ENCODE results near the gene CHD3. TPM values are rescaled to one million over a fixed set of nuclear protein-coding genes. Genes with fewer than 3 reads are reported as not detected.
A peak's percentile ranks its signal among the peaks of the same experiment; 100 is the strongest.

The CHD3 gene
- total RNA-seq, 4 donors from 2014 or later = 5.4 to 7.7 (median 6.0) TPM

GRCh38 chr17:7856811-7857712 lies 31.5 kb upstream of the CHD3 start, which contains the start of gene NAA38:
TSS of gene NAA38 (minus strand) at chr17:7857559. CDS start at chr17:7857463, 96 bp downstream.
- H3K4me1 ChIP-seq = peaks cover 26 to 35% of the 10 kb centered on the region in 2 donors

GRCh38 chr17:7857713-7858521 lies 30.7 kb upstream of the CHD3 start, which contains the start of gene CYB5D1:
TSS of gene CYB5D1 (plus strand) at chr17:7858003. CDS start at chr17:7858135, 132 bp downstream.
- ATAC-seq (peak; percentile 78 to 81), DNase-seq (peak; percentile 89 to 94)
- no peaks in the 10 kb centered on the region for H3K27me3 ChIP-seq
- intact Hi-C loops (cut with DNase I; ENCODE audit: low total_unique reads) = loop anchor here (1.0 to 10.0 kb wide), 7 partner anchors 15 to 170 kb away; partner anchors contain the start of genes CNTROB, RNF227, TRAPPC1 and WRAP53
- no peaks in the 10 kb centered on the region for H3K9me3 ChIP-seq
- peaks cover 25 to 35% of the 10 kb centered on the region in 2 donors for H3K4me1 ChIP-seq
- in situ Hi-C loops (cut with MboI; ENCODE audit: low sequenced_read_pairs in 4 of 4) = loop anchor here in 2 of 4 donors (25.0 kb wide), 1 partner anchor 129 kb away; no protein-coding TSS in a partner anchor
- peak; percentile 75 to 89 for TF ChIP-seq POLR2A (IDR thresholded peaks at IDR 0.05)
- no peak for TF ChIP-seq CTCF (IDR thresholded peaks at IDR 0.05 in 4 of 5, conservative IDR thresholded peaks at IDR 0.05 in 1 of 5)
- peak within 1 kb of the TSS; percentile 91 to 99 (median 96) for H3K27ac ChIP-seq
- H3K36me3 ChIP-seq = peaks cover 0 to 3% of the 10 kb centered on the region in 2 donors
- H3K4me3 ChIP-seq = peak within 1 kb of the TSS; percentile 65 to 87 (median 80)

More at GRCh38 chr17:7856811-7857712, 31.5 kb upstream of the CHD3 start, which contains the start of gene NAA38:
- H3K9me3 ChIP-seq = no peaks in the 10 kb centered on the region
- peak; percentile 97 to 98 for DNase-seq
- H3K4me3 ChIP-seq = peak within 1 kb of the TSS; percentile 65 to 87 (median 80)
- ATAC-seq = peak; percentile 93 to 95
- H3K36me3 ChIP-seq = peaks cover 0 to 12% of the 10 kb centered on the region in 2 donors
- TF ChIP-seq POLR2A (IDR thresholded peaks at IDR 0.05) (peak in 1 of 2 donors; percentile 48), CTCF (IDR thresholded peaks at IDR 0.05 in 4 of 5, conservative IDR thresholded peaks at IDR 0.05 in 1 of 5) (peak; percentile 4 to 72 (median 63))
- in situ Hi-C loops (cut with MboI; ENCODE audit: low sequenced_read_pairs in 4 of 4) (loop anchor here in 2 of 4 donors (25.0 kb wide), 1 partner anchor 130 kb away; no protein-coding TSS in a partner anchor), intact Hi-C loops (cut with DNase I; ENCODE audit: low total_unique reads) (loop anchor here (1.0 to 10.0 kb wide), 7 partner anchors 14 to 169 kb away; partner anchors contain the start of genes CNTROB, RNF227, TRAPPC1 and WRAP53)
- no peaks in the 10 kb centered on the region for H3K27me3 ChIP-seq
- H3K27ac ChIP-seq = peak within 1 kb of the TSS; percentile 91 to 99 (median 96)

GRCh38 chr17:7858522-7858810 lies 30.1 kb upstream of the CHD3 start:
- peak in 1 of 2 donors; percentile 32 for DNase-seq
- TF ChIP-seq POLR2A (IDR thresholded peaks at IDR 0.05) (no peak), CTCF (IDR thresholded peaks at IDR 0.05 in 4 of 5, conservative IDR thresholded peaks at IDR 0.05 in 1 of 5) (peak; percentile 4 to 44 (median 30))
- H3K9me3 ChIP-seq = no peaks in the 10 kb centered on the region
- peak overlapping the region; percentile 91 to 99 (median 96) for H3K27ac ChIP-seq
- intact Hi-C loops (cut with DNase I; ENCODE audit: low total_unique reads) (loop anchor here (5.0 to 10.0 kb wide), 3 partner anchors 59 to 114 kb away; partner anchors contain the start of genes CNTROB, RNF227 and TRAPPC1), in situ Hi-C loops (cut with MboI; ENCODE audit: low sequenced_read_pairs in 4 of 4) (loop anchor here in 2 of 4 donors (25.0 kb wide), 1 partner anchor 129 kb away; no protein-coding TSS in a partner anchor)
- H3K4me1 ChIP-seq = peaks cover 25 to 36% of the 10 kb centered on the region in 2 donors
- no peaks in the 10 kb centered on the region for H3K27me3 ChIP-seq
- ATAC-seq = no peak
- peak overlapping the region; percentile 65 to 87 (median 80) for H3K4me3 ChIP-seq
- no peaks in the 10 kb centered on the region for H3K36me3 ChIP-seq

GRCh38 chr17:7859028-7859427 lies 29.6 kb upstream of the CHD3 start:
- peak overlapping the region; percentile 91 to 99 (median 96) for H3K27ac ChIP-seq
- peaks cover 25 to 36% of the 10 kb centered on the region in 2 donors for H3K4me1 ChIP-seq
- H3K4me3 ChIP-seq = peak overlapping the region in 3 of 4 donors; percentile 65 to 87 (median 86)
- H3K27me3 ChIP-seq = no peaks in the 10 kb centered on the region
- H3K9me3 ChIP-seq = no peaks in the 10 kb centered on the region
- DNase-seq (no peak), ATAC-seq (no peak)
- TF ChIP-seq POLR2A (IDR thresholded peaks at IDR 0.05) = no peak
- no peak for TF ChIP-seq CTCF (IDR thresholded peaks at IDR 0.05 in 4 of 5, conservative IDR thresholded peaks at IDR 0.05 in 1 of 5)
- in situ Hi-C loops (cut with MboI; ENCODE audit: low sequenced_read_pairs in 4 of 4) (loop anchor here in 2 of 4 donors (25.0 kb wide), 1 partner anchor 128 kb away; no protein-coding TSS in a partner anchor), intact Hi-C loops (cut with DNase I; ENCODE audit: low total_unique reads) (loop anchor here (5.0 to 10.0 kb wide), 3 partner anchors 58 to 114 kb away; partner anchors contain the start of genes CNTROB, RNF227 and TRAPPC1)
- no peaks in the 10 kb centered on the region for H3K36me3 ChIP-seq
